ENCODE results near the gene ARHGAP44. TPM values are rescaled to one million over a fixed set of nuclear protein-coding genes. Genes with fewer than 3 reads are reported as not detected.

Gene ARHGAP44
- total RNA-seq, 2 experiments from 2014 or later: 13.7 to 19.9 TPM

GRCh38 chr17:13027246-13027645 lies 237.9 kb downstream of the ARHGAP44 start:
- Histone ChIP-seq H2AFZ (ENCODE audit: low read length) (no peak overlapping the region), H3K79me2 (ENCODE audit: insufficient read depth, low read depth, low read length) (no peaks in the 10 kb centered on the region), H3K9me2 (ENCODE audit: insufficient read depth, low read length) (no peaks in the 10 kb centered on the region), H3K4me1 (ENCODE audit: insufficient read depth, low read length, poor library complexity, severe bottlenecking) (no peaks in the 10 kb centered on the region), H3K4me2 (ENCODE audit: low read length) (no peak overlapping the region), H3K27ac (ENCODE audit: low read depth, low read length, poor library complexity, severe bottlenecking) (no peak overlapping the region), H4K20me1 (ENCODE audit: insufficient read depth, low read length) (no peaks in the 10 kb centered on the region), H3K36me3 (ENCODE audit: insufficient read depth, low read length) (no peaks in the 10 kb centered on the region), H3K9me3 (ENCODE audit: low read length) (no peaks in the 10 kb centered on the region), H3K4me3 (ENCODE audit: low read depth, low read length, poor library complexity, severe bottlenecking) (no peak overlapping the region)
- ChIA-PET CTCF (ENCODE audit: unreplicated experiment) (no interaction called here), POLR2A (no interaction called here)
- DNase-seq (ENCODE audit: low spot score): no peak
- intact Hi-C loops (cut with micrococcal nuclease; ENCODE audit: unreplicated experiment): no loop called here
- TF ChIP-seq EZH2phosphoT487 (IDR thresholded peaks at IDR 0.05; ENCODE audit: borderline replicate concordance, low read depth, low read length): no peak
- no peak for TF ChIP-seq CTCF (conservative IDR thresholded peaks at IDR 0.05; ENCODE audit: low read length)
- BruUV-seq (replicated peaks): no TSS peak

- DNase-seq (ENCODE audit: low spot score): no peak
- no peaks in the 10 kb centered on the region for H4K20me1 ChIP-seq (ENCODE audit: insufficient read depth, low read length)
- CTCF ChIA-PET (ENCODE audit: unreplicated experiment): no interaction called here
- TF ChIP-seq CTCF (conservative IDR thresholded peaks at IDR 0.05; ENCODE audit: low read length): no peak
- TF ChIP-seq EZH2phosphoT487 (IDR thresholded peaks at IDR 0.05; ENCODE audit: borderline replicate concordance, low read depth, low read length): no peak
- POLR2A ChIA-PET: interaction anchor here (3.5 kb wide), 1 partner anchor 11 kb away, joined by 21 read pairs; the partner anchor contains the start of gene ELAC2
- intact Hi-C loops (cut with micrococcal nuclease; ENCODE audit: unreplicated experiment): no loop called here
- no peaks in the 10 kb centered on the region for H3K79me2 ChIP-seq (ENCODE audit: insufficient read depth, low read depth, low read length)
- H3K9me3 ChIP-seq (ENCODE audit: low read length): no peaks in the 10 kb centered on the region
- H3K9me2 ChIP-seq (ENCODE audit: insufficient read depth, low read length): no peaks in the 10 kb centered on the region
- no peak overlapping the region for H3K4me2 ChIP-seq (ENCODE audit: low read length)
- no peak overlapping the region for H2AFZ ChIP-seq (ENCODE audit: low read length)
- no TSS peak for BruUV-seq (replicated peaks)
- no peak overlapping the region for H3K27ac ChIP-seq (ENCODE audit: low read depth, low read length, poor library complexity, severe bottlenecking)
- H3K36me3 ChIP-seq (ENCODE audit: insufficient read depth, low read length): no peaks in the 10 kb centered on the region
- no peak overlapping the region for H3K4me3 ChIP-seq (ENCODE audit: low read depth, low read length, poor library complexity, severe bottlenecking)
- H3K4me1 ChIP-seq (ENCODE audit: insufficient read depth, low read length, poor library complexity, severe bottlenecking): no peaks in the 10 kb centered on the region
Observed at GRCh38 chr17:13029340-13029739, 240.0 kb downstream of the ARHGAP44 start.

GRCh38 chr17:13030056-13030455 lies 240.8 kb downstream of the ARHGAP44 start:
- H3K4me3 ChIP-seq (ENCODE audit: low read depth, low read length, poor library complexity, severe bottlenecking): no peak overlapping the region
- H3K9me3 ChIP-seq (ENCODE audit: low read length): no peaks in the 10 kb centered on the region
- H2AFZ ChIP-seq (ENCODE audit: low read length): no peak overlapping the region
- DNase-seq (ENCODE audit: low spot score): no peak
- TF ChIP-seq CTCF (conservative IDR thresholded peaks at IDR 0.05; ENCODE audit: low read length) (no peak), EZH2phosphoT487 (IDR thresholded peaks at IDR 0.05; ENCODE audit: borderline replicate concordance, low read depth, low read length) (no peak)
- POLR2A ChIA-PET: interaction anchor here (0.6 to 3.5 kb wide), 4 partner anchors 9 to 595 kb away, joined by 3 to 21 read pairs (median 4); partner anchors contain the start of gene ELAC2
- H3K4me2 ChIP-seq (ENCODE audit: low read length): no peak overlapping the region
- intact Hi-C loops (cut with micrococcal nuclease; ENCODE audit: unreplicated experiment): no loop called here
- no peaks in the 10 kb centered on the region for H4K20me1 ChIP-seq (ENCODE audit: insufficient read depth, low read length)
- no peaks in the 10 kb centered on the region for H3K79me2 ChIP-seq (ENCODE audit: insufficient read depth, low read depth, low read length)
- no peak overlapping the region for H3K27ac ChIP-seq (ENCODE audit: low read depth, low read length, poor library complexity, severe bottlenecking)
- H3K36me3 ChIP-seq (ENCODE audit: insufficient read depth, low read length): no peaks in the 10 kb centered on the region
- BruUV-seq (replicated peaks): no TSS peak
- H3K9me2 ChIP-seq (ENCODE audit: insufficient read depth, low read length): no peaks in the 10 kb centered on the region
- CTCF ChIA-PET (ENCODE audit: unreplicated experiment): no interaction called here
- H3K4me1 ChIP-seq (ENCODE audit: insufficient read depth, low read length, poor library complexity, severe bottlenecking): no peaks in the 10 kb centered on the region

Data from OCI-LY7 (cell line).